Testis (tissue), 2 donors: ENCODE data around the gene CRISP1.

Experiments used
- POLR2A ChIP-seq: fragments of 450-650 bp; IDR thresholded peaks from one replicate; pipeline ENCODE4 v1.6.1; 2017; ENCODE audit warnings: antibody characterized with exemption, mild to moderate bottlenecking, moderate library complexity
- TF ChIP-seq, protein P1 (sequence below), 3 experiments: fragments of 450-650 bp in 2 of 3; fragments of 200-600 bp in 1 of 3; sonication (generic) in 1 of 3; IDR thresholded peaks; one replicate each; pipeline ENCODE4 v1.5.1; 2016 to 2019; ENCODE audit warnings: antibody characterized with exemption in 3 of 3, mild to moderate bottlenecking in 2 of 3, moderate library complexity in 1 of 3

DNA sequence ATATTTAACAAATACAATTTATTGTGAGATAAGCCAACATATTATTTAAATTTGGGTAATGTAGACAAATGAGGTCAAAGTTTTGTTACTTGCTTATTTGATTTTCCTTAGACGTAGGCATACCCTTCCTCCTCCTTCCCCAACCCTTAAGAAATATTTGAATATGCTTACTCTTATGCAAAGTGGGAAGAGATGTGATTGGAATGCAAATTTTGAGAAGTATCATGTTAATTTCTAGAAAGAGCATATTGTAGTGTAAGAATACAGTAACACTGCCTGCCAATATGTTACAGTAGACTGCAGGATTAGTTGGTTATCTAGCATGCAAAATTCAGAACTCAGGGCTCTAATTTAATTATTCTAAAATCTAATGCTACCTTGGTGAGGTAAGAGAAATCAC is 32.9 kb downstream of the CRISP1 start:
- TF ChIP-seq, protein P1, sequence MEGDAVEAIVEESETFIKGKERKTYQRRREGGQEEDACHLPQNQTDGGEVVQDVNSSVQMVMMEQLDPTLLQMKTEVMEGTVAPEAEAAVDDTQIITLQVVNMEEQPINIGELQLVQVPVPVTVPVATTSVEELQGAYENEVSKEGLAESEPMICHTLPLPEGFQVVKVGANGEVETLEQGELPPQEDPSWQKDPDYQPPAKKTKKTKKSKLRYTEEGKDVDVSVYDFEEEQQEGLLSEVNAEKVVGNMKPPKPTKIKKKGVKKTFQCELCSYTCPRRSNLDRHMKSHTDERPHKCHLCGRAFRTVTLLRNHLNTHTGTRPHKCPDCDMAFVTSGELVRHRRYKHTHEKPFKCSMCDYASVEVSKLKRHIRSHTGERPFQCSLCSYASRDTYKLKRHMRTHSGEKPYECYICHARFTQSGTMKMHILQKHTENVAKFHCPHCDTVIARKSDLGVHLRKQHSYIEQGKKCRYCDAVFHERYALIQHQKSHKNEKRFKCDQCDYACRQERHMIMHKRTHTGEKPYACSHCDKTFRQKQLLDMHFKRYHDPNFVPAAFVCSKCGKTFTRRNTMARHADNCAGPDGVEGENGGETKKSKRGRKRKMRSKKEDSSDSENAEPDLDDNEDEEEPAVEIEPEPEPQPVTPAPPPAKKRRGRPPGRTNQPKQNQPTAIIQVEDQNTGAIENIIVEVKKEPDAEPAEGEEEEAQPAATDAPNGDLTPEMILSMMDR (IDR thresholded peaks at IDR 0.05) = no peak
- no peak for TF ChIP-seq POLR2A
